Activated CD4-positive, alpha-beta memory T cell treated with anti-CD3 and anti-CD28 coated beads for 36 hours (primary cell): Measurements from ENCODE around the gene TALDO1. TPM values are rescaled to one million over a fixed set of nuclear protein-coding genes. Genes with fewer than 3 reads are reported as not detected.
A peak's percentile ranks its signal among the peaks of the same experiment; 100 is the strongest.

Source experiments
- CTCF ChIA-PET: fragments of 350-600 bp; sonication (Branson Sonifier 250); formaldehyde crosslinking; loops from one replicate; lab custom pipeline; 2021; ENCODE audit warnings: antibody characterized with exemption, inconsistent platforms; lab: Charles Lee
- POLR2A ChIA-PET: fragments of 350-600 bp; sonication (Branson Sonifier 250); formaldehyde crosslinking; loops from one replicate; lab custom pipeline; 2021; ENCODE audit warnings: antibody characterized with exemption; lab: Charles Lee
- DNase-seq: peaks from one replicate; pipeline ENCODE4 v3.0.0-alpha.2; 2020
- H3K27ac Mint-ChIP-seq: one replicate; pipeline ENCODE4 v1.8.0; 2021; ENCODE audit warnings: mixed read lengths
- H3K27me3 Mint-ChIP-seq: one replicate; pipeline ENCODE4 v1.8.0; 2021; ENCODE audit warnings: mixed read lengths
- H3K36me3 Mint-ChIP-seq: one replicate; pipeline ENCODE4 v1.8.0; 2021; ENCODE audit warnings: mixed read lengths
- H3K4me1 Mint-ChIP-seq: one replicate; pipeline ENCODE4 v1.8.0; 2021; ENCODE audit warnings: low read depth, mixed read lengths
- H3K4me3 Mint-ChIP-seq: one replicate; pipeline ENCODE4 v1.8.0; 2021; ENCODE audit warnings: mild to moderate bottlenecking, mixed read lengths
- H3K9me3 Mint-ChIP-seq: one replicate; pipeline ENCODE4 v1.8.0; 2021; ENCODE audit warnings: mixed read lengths
- intact Hi-C: fragments of 100-400 bp; cut with micrococcal nuclease; formaldehyde crosslinking; loops from one replicate; pipeline ENCODE4 v1.15.1; 2023
- total RNA-seq, 2 experiments: library from RNA; stranded (reverse); gene quantifications; one replicate each; pipeline ENCODE4 v1.2.3, GENCODE V29; 2021

Gene TALDO1
- total RNA-seq, 2 experiments from 2014 or later, result 284 to 296 TPM

- no peak for DNase-seq
- no peak overlapping the region for H3K27ac Mint-ChIP-seq
- CTCF ChIA-PET, result interaction anchor here (1.0 to 2.2 kb wide), 3 partner anchors 8 to 21 kb away, joined by 3 to 7 read pairs (median 4); partner anchors contain the start of genes DEAF1 and TMEM80
- H3K4me1 Mint-ChIP-seq, result peaks cover 5% of the 10 kb centered on the region
- intact Hi-C loops, result no loop called here
- POLR2A ChIA-PET, result no interaction called here
- H3K9me3 Mint-ChIP-seq, result no peaks in the 10 kb centered on the region
- no peaks in the 10 kb centered on the region for H3K36me3 Mint-ChIP-seq
- H3K27me3 Mint-ChIP-seq, result peaks cover 12% of the 10 kb centered on the region
- no peak overlapping the region for H3K4me3 Mint-ChIP-seq
Observed at GRCh38 chr11:704781-705645, 42.3 kb upstream of the TALDO1 start.

- Mint-ChIP-seq H3K4me3 (no peak within 1 kb of the TSS), H3K9me3 (no peaks in the 10 kb centered on the region)
Observed at GRCh38 chr11:705646-706438, 41.4 kb upstream of the TALDO1 start, which contains the start of gene EPS8L2. Gene EPS8L2, plus strand, starts transcription at chr11:706231. Its CDS starts 3,177 bp downstream, at chr11:709408.

GRCh38 chr11:706439-706956, 40.8 kb upstream of the TALDO1 start:
- ChIA-PET CTCF (interaction anchor here (1.0 to 1.8 kb wide), 2 partner anchors 11 to 17 kb away, joined by 5 read pairs; partner anchors contain the start of genes DEAF1 and TMEM80), POLR2A (interaction anchor here (0.8 to 1.2 kb wide), 3 partner anchors 11 to 77 kb away, joined by 3 read pairs; partner anchors contain the start of gene TMEM80)
- intact Hi-C loops, result no loop called here
- H3K27ac Mint-ChIP-seq, result no peak overlapping the region
- H3K27me3 Mint-ChIP-seq, result peaks cover 20% of the 10 kb centered on the region
- peaks cover 5% of the 10 kb centered on the region for H3K4me1 Mint-ChIP-seq
- no peak for DNase-seq
- no peaks in the 10 kb centered on the region for H3K9me3 Mint-ChIP-seq
- H3K4me3 Mint-ChIP-seq, result no peak overlapping the region
- no peaks in the 10 kb centered on the region for H3K36me3 Mint-ChIP-seq

More at GRCh38 chr11:705646-706438, 41.4 kb upstream of the TALDO1 start, which contains the start of gene EPS8L2:
- DNase-seq, result no peak
- peaks cover 16% of the 10 kb centered on the region for H3K27me3 Mint-ChIP-seq
- no peaks in the 10 kb centered on the region for H3K36me3 Mint-ChIP-seq
- peaks cover 5% of the 10 kb centered on the region for H3K4me1 Mint-ChIP-seq
- intact Hi-C loops, result no loop called here
- ChIA-PET POLR2A (interaction anchor here (1.0 kb wide), 1 partner anchor 76 kb away, joined by 3 read pairs; no protein-coding TSS in a partner anchor), CTCF (interaction anchor here (1.0 kb wide), 1 partner anchor 9 kb away, joined by 3 read pairs; no protein-coding TSS in a partner anchor)
- H3K27ac Mint-ChIP-seq, result no peak within 1 kb of the TSS

- Mint-ChIP-seq H3K27me3 (peaks cover 20% of the 10 kb centered on the region), H3K4me3 (no peak overlapping the region), H3K9me3 (no peaks in the 10 kb centered on the region), H3K4me1 (peaks cover 5% of the 10 kb centered on the region), H3K36me3 (no peaks in the 10 kb centered on the region), H3K27ac (no peak overlapping the region)
- no peak for DNase-seq
- intact Hi-C loops, result no loop called here
- POLR2A ChIA-PET, result interaction anchor here (0.8 to 1.2 kb wide), 3 partner anchors 11 to 78 kb away, joined by 3 read pairs; partner anchors contain the start of gene TMEM80
- CTCF ChIA-PET, result interaction anchor here (1.0 to 1.8 kb wide), 2 partner anchors 12 to 17 kb away, joined by 5 read pairs; partner anchors contain the start of genes DEAF1 and TMEM80
Observed at GRCh38 chr11:706957-707816, 40.1 kb upstream of the TALDO1 start.

GRCh38 chr11:707817-708420, 39.3 kb upstream of the TALDO1 start:
- H3K27me3 Mint-ChIP-seq, result peaks cover 20% of the 10 kb centered on the region
- DNase-seq, result no peak
- peaks cover 5% of the 10 kb centered on the region for H3K4me1 Mint-ChIP-seq
- peak overlapping the region; percentile 8 for H3K4me3 Mint-ChIP-seq
- intact Hi-C loops, result no loop called here
- ChIA-PET CTCF (interaction anchor here (1.8 kb wide), 1 partner anchor 16 kb away, joined by 5 read pairs; no protein-coding TSS in a partner anchor), POLR2A (no interaction called here)
- H3K9me3 Mint-ChIP-seq, result no peaks in the 10 kb centered on the region
- no peak overlapping the region for H3K27ac Mint-ChIP-seq
- H3K36me3 Mint-ChIP-seq, result no peaks in the 10 kb centered on the region

GRCh38 chr11:708511-708910, 38.8 kb upstream of the TALDO1 start:
- Mint-ChIP-seq H3K4me1 (peaks cover 5% of the 10 kb centered on the region), H3K36me3 (no peaks in the 10 kb centered on the region), H3K27ac (no peak overlapping the region), H3K27me3 (peaks cover 20% of the 10 kb centered on the region), H3K4me3 (no peak overlapping the region), H3K9me3 (no peaks in the 10 kb centered on the region)
- ChIA-PET POLR2A (no interaction called here), CTCF (no interaction called here)
- intact Hi-C loops, result no loop called here
- no peak for DNase-seq

- Mint-ChIP-seq H3K4me3 (no peak overlapping the region), H3K4me1 (peaks cover 5% of the 10 kb centered on the region), H3K27me3 (peaks cover 20% of the 10 kb centered on the region), H3K9me3 (no peaks in the 10 kb centered on the region), H3K27ac (no peak overlapping the region), H3K36me3 (no peaks in the 10 kb centered on the region)
- intact Hi-C loops, result no loop called here
- POLR2A ChIA-PET, result no interaction called here
- no peak for DNase-seq
- CTCF ChIA-PET, result interaction anchor here (1.1 kb wide), 1 partner anchor 11 kb away, joined by 3 read pairs; no protein-coding TSS in a partner anchor
Observed at GRCh38 chr11:709109-709997, 37.9 kb upstream of the TALDO1 start.

- intact Hi-C loops, result no loop called here
- no peaks in the 10 kb centered on the region for H3K36me3 Mint-ChIP-seq
- H3K9me3 Mint-ChIP-seq, result peaks cover 3% of the 10 kb centered on the region
- no peak overlapping the region for H3K4me3 Mint-ChIP-seq
- DNase-seq, result no peak
- H3K27ac Mint-ChIP-seq, result no peak overlapping the region
- peaks cover 13% of the 10 kb centered on the region for H3K27me3 Mint-ChIP-seq
- ChIA-PET CTCF (no interaction called here), POLR2A (no interaction called here)
- no peaks in the 10 kb centered on the region for H3K4me1 Mint-ChIP-seq
Observed at GRCh38 chr11:714436-714835, 32.8 kb upstream of the TALDO1 start.

- Mint-ChIP-seq H3K9me3 (peaks cover 3% of the 10 kb centered on the region), H3K36me3 (no peaks in the 10 kb centered on the region), H3K27me3 (peaks cover 14% of the 10 kb centered on the region), H3K4me1 (peaks cover 10% of the 10 kb centered on the region), H3K27ac (no peak overlapping the region), H3K4me3 (peak overlapping the region; percentile 17)
- POLR2A ChIA-PET, result no interaction called here
- no peak for DNase-seq
- intact Hi-C loops, result loop anchor here (5.0 kb wide), 1 partner anchor 182 kb away; the partner anchor contains the start of genes HRAS and LRRC56
- CTCF ChIA-PET, result interaction anchor here (0.9 to 10.1 kb wide), 5 partner anchors 9 to 165 kb away, joined by 3 to 129 read pairs (median 4); no protein-coding TSS in a partner anchor
Observed at GRCh38 chr11:719214-720016, 27.8 kb upstream of the TALDO1 start.
